WTC11 (cell line): Measurements from ENCODE around the gene COL16A1.

Experiments used
- ATF6 ChIP-seq: sonication (generic); formaldehyde crosslinking; IDR thresholded peaks from 2 replicates; pipeline ENCODE4 v1.8.1; 2023; ENCODE audit warnings: mild to moderate bottlenecking, missing genetic modification reagents
- CDX4 ChIP-seq: fragments of 250-450 bp; sonication (Bioruptor Pico); IDR thresholded peaks from 2 replicates; pipeline ENCODE4 v1.9.0; 2021; ENCODE audit warnings: moderate library complexity, mild to moderate bottlenecking, inconsistent platforms, borderline replicate concordance
- CREM ChIP-seq: sonication (generic); formaldehyde crosslinking; IDR thresholded peaks from 2 replicates; pipeline ENCODE4 v1.8.1; 2022; ENCODE audit warnings: mild to moderate bottlenecking, missing genetic modification reagents, moderate library complexity
- CTCF ChIP-seq: fragments of 200-600 bp; IDR thresholded peaks from 2 replicates; pipeline ENCODE4 v1.8.0; 2022; ENCODE audit warnings: antibody characterized with exemption
- FOXJ3 ChIP-seq: sonication (generic); formaldehyde crosslinking; IDR thresholded peaks from 2 replicates; pipeline ENCODE4 v1.9.0; 2021; ENCODE audit warnings: missing genetic modification reagents, mild to moderate bottlenecking, borderline replicate concordance
- GABPB1 ChIP-seq: sonication (generic); formaldehyde crosslinking; IDR thresholded peaks from 2 replicates; pipeline ENCODE4 v1.8.1; 2023; ENCODE audit warnings: mild to moderate bottlenecking, missing genetic modification reagents
- KAT7 ChIP-seq: sonication (generic); formaldehyde crosslinking; IDR thresholded peaks from 2 replicates; pipeline ENCODE4 v1.8.1; 2023; ENCODE audit warnings: missing genetic modification reagents, mild to moderate bottlenecking, borderline replicate concordance
- MAX ChIP-seq: sonication (generic); formaldehyde crosslinking; IDR thresholded peaks from 2 replicates; pipeline ENCODE4 v1.8.0; 2022; ENCODE audit warnings: mild to moderate bottlenecking, missing genetic modification reagents
- ZMAT4 ChIP-seq: fragments of 250-450 bp; sonication (Bioruptor Pico); IDR thresholded peaks from 2 replicates; pipeline ENCODE4 v1.9.0; 2021; ENCODE audit warnings: mild to moderate bottlenecking
- ZNF121 ChIP-seq: sonication (generic); formaldehyde crosslinking; IDR thresholded peaks from 2 replicates; pipeline ENCODE4 v1.8.0; 2023; ENCODE audit warnings: missing genetic modification reagents
- ZNF232 ChIP-seq: sonication (generic); formaldehyde crosslinking; IDR thresholded peaks from 2 replicates; pipeline ENCODE4 v1.8.0; 2022; ENCODE audit warnings: mild to moderate bottlenecking, missing genetic modification reagents
- ZNF416 ChIP-seq: fragments of 250-450 bp; sonication (Bioruptor Pico); IDR thresholded peaks from 2 replicates; pipeline ENCODE4 v1.9.0; 2021; ENCODE audit warnings: mild to moderate bottlenecking, inconsistent platforms
- ZNF423 ChIP-seq: fragments of 250-450 bp; sonication (Bioruptor Pico); IDR thresholded peaks from 2 replicates; pipeline ENCODE4 v2.1.2; 2022; ENCODE audit warnings: mild to moderate bottlenecking, moderate library complexity

GRCh38 chr1:31681415-31681814, 22.4 kb downstream of the COL16A1 start:
- TF ChIP-seq GABPB1 (CRISPR knock-in tag) = no peak
- no peak for TF ChIP-seq ZNF232 (CRISPR knock-in tag)
- no peak for TF ChIP-seq CDX4 (CRISPR knock-in tag)
- no peak for TF ChIP-seq MAX (CRISPR knock-in tag)
- TF ChIP-seq ZNF423 (CRISPR knock-in tag) = no peak
- no peak for TF ChIP-seq CTCF
- TF ChIP-seq KAT7 = no peak
- no peak for TF ChIP-seq ZMAT4 (CRISPR knock-in tag)
- TF ChIP-seq ZNF416 (CRISPR knock-in tag) = no peak
- TF ChIP-seq ZNF121 (CRISPR knock-in tag) = no peak
- no peak for TF ChIP-seq CREM (CRISPR knock-in tag)
- no peak for TF ChIP-seq FOXJ3 (CRISPR knock-in tag)
- TF ChIP-seq ATF6 (CRISPR knock-in tag) = no peak
